Measurements from ENCODE around the gene MIER3.
"Not testable (repeated sequence)": the region's sequence is repeated elsewhere in the genome, so short reads cannot be mapped to it uniquely, and the experiment has no call there.

MIER3 gene, protein sequence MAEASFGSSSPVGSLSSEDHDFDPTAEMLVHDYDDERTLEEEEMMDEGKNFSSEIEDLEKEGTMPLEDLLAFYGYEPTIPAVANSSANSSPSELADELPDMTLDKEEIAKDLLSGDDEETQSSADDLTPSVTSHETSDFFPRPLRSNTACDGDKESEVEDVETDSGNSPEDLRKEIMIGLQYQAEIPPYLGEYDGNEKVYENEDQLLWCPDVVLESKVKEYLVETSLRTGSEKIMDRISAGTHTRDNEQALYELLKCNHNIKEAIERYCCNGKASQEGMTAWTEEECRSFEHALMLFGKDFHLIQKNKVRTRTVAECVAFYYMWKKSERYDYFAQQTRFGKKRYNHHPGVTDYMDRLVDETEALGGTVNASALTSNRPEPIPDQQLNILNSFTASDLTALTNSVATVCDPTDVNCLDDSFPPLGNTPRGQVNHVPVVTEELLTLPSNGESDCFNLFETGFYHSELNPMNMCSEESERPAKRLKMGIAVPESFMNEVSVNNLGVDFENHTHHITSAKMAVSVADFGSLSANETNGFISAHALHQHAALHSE

DNA sequence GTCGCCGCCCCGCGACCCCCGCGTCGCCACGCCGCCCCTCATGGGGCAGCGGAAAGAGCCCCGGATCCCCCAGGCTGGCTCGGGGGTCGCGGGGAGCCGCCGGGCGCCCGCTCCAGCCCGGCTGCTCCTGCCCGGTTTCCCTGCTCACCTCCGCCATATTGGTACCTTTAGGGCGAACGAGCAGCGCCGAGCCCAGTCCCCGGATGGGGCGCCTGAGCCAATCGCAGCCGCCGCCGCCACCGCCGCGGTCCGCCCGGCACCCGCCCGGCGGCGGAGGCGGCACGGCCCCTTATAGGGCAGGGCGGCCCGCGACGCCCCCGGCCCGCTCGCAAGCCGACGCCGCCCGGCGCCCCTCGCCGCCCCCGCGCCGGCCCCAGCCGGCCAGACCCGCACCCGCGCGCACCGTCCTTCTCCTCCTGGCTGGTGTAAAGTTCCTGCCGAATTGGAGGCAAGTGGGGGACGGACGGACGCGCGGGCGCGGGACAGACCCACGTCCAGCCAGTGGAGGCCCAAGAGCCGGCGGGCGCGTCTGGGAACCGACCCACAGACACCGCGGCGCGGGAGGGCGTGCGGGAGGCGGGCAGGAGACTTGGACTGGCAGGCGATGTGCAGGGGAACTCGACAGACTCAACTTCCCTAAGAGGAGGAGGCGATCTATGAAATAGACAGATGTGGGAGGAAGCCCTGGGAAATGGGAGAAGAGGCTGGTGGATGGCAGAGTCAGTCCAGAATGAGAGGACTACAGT, at the start of gene MIER3:
TSS of gene MIER3 (minus strand) at position 178 of the 746 bp plus-strand sequence. CDS start at position 157, 21 bp downstream.
- DNase-seq: peak; percentile 30

DNA sequence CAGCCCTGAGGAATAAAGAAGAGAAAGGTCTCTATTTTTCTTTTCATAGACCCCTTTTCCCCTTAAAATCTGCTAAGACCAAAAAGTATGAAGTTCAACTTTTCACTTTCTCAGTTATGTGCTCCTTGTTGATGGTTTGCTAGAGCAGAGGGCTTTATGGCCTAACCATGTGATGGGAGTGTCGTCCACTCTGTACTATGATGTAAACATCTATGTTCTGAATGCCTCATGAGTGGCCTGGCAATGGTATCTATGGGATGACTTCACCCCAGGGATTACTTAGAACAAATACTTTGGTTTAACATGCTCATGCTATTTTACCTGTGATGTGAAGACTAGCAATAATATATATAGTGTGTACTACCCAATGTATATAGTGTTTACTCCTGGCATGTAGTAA, 43.7 kb upstream of the MIER3 start:
- no peak for DNase-seq

DNA sequence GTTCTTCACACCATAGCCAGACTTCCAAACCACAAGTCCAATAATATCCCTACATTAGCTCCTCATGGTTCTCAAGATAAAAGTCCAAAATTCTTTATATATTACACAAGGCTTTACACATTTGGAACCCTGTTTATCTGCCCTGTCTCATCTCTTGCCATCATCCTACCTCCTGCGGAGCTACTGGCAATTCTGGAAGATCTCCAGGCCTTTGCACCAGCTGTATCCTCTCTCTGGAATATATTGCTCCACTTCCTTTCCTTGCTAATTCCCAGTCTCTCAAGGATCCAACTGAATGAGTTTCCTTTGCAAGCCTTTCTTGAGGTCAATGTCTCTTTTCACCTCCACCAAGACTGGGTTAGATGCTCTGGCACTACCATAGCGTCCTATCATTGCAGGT, 41.3 kb upstream of the MIER3 start:
- no peak for DNase-seq

DNA sequence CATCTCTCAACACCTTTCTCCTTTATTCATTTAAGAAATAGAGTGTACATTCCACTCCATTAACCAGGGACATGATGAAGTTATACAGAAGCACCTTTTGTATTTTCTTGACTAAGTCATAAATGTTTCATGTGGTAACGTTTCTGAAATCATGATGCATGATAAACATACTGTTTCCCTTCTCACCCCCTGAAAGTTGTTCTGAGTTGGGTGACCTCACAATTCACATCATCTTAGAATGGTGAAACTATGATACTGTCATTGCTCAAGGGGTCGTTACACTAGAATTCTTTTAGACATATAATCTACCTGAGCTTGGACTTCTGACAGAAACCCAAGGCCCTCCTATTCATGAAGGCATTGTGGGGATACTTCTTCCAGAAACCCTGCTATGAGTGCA, 37.8 kb upstream of the MIER3 start:
- no peak for DNase-seq

DNA sequence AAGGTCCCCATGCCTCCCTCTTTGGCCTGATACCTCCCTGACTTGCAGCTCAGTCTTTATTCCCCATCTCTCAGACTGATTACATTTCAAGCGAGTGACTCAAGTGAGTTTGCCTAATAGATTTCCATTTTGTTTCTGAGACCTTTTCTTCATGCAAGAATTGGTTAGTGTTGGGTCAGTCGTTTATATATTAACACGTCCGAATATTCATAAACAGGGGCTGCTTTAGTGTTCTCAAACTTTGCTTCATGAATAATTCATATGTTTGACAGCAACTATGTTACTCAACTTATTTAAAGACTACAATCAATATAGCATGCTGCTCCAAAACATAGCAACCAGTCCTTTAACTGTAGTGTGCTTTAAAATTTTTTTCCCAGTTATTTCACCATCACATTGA, 36.6 kb upstream of the MIER3 start:
- no peak for DNase-seq

DNA sequence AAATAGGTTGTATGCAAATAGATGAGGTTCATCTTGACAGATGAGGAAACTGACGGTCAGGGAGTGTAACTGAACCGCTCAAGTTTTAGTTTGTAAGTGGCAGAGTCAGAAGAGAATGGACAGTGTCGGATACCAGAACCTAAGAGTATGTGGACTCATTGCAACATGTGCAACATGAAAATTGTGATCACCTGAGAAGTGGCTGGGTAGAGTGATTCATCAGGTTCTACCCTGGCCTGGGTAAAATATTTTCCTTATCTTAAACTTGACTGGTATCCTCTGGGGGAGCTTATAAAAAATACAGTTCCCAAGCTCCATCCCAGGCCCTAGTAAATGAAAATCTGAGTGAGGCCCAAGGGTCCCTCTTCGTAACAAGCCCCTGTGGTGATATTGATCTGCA, 35.2 kb upstream of the MIER3 start:
- no peak for DNase-seq

DNA sequence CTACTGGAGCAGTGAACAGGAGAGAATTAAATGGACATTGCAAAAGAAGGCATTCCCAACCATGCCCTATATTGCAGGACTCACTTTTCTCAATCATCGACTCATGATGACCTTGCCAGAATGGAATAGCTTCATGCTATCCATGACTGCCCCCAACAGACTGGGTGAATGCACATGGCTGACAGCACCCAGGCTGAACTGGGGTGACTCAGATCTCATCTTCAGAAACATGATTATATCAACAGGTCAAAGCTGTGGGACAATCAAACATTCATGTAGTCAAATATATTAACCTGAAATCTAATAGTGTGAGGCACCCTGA, 34.7 kb upstream of the MIER3 start:
- DNase-seq: no peak

DNA sequence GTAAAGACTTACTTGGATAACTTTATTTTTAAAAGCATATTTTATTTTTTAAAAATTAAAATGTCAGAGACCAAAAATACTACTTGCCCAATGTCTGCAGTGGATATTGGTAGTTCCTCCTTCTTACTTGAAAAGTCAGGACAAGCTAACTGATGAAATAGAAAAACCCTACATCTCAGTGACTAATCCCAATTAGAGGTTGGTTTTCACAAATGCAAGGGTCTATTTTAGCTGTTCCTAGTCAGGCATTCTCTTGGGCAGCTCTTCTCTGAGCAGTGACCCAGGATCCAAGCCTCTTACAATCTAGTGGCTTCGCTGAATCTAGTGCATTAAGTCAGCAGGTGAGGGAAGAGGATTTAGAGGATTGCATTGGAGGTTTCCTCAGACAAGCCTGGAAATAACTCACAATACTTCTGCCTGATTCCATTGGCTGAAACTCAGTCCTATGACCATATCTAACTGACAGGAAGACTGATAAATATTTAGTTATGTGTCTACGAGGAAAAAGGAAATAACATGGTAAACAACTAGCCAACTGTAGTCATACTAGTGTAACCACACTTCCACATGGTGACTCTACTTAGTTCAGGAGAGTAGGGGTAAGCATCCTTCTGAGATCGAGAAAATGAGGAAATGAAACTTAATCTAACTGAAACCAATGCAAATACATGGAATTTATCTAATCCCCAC, 34.2 kb upstream of the MIER3 start:
- DNase-seq: peak; percentile 91

DNA sequence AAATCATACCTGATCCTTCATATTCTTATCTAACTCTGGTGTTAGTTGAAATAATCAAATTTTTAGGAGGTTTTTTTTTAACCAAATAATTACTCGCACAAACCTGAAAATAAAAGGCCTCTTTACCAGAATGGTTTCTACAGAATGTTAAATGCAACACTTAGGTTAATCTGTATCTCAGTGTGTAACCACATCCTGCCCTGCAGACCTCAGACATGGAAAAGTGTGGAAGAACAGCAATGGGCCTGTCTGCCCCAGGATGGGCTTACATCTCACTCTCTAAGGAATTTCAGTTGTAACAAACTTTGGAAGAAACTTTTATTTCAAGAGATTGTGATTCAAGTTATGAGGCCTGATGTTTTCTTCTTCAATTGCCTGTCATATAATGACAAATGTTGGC, 32.5 kb upstream of the MIER3 start:
- no peak for DNase-seq

DNA sequence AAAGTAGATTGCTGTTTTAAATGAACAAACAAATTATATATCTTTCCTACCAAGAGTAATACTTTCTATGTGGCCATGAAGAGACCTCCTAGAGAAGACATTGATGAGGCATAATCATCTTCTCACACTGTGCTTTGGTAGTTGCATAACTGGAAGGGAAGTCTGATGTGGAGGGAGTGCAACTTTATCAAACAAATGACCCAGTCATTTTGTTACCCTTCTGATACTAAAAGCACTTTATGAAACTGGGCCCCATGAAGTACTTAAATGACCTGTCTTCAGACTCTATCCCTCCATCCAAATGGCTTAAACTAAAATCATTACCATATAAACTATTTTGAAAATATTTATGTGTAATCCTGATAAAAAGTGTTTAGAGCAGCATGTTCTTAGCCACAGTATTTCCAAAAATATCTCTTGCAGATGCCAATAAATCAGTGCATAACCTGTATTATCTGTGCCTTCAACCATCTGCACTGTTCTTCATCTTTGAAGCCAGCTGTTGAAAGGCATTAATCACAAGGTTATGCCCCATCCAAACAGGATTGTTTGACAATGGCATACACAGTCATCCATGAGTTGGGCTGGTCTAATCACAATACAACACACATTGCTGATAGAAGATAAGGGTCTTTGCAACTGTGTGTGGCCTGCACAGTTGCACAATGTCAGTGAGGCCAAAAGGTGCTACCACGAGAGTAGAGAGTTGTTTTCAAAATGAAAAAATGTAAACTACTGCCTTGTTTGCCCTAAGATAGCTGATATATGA, 31.9 kb upstream of the MIER3 start:
- DNase-seq: no peak

DNA sequence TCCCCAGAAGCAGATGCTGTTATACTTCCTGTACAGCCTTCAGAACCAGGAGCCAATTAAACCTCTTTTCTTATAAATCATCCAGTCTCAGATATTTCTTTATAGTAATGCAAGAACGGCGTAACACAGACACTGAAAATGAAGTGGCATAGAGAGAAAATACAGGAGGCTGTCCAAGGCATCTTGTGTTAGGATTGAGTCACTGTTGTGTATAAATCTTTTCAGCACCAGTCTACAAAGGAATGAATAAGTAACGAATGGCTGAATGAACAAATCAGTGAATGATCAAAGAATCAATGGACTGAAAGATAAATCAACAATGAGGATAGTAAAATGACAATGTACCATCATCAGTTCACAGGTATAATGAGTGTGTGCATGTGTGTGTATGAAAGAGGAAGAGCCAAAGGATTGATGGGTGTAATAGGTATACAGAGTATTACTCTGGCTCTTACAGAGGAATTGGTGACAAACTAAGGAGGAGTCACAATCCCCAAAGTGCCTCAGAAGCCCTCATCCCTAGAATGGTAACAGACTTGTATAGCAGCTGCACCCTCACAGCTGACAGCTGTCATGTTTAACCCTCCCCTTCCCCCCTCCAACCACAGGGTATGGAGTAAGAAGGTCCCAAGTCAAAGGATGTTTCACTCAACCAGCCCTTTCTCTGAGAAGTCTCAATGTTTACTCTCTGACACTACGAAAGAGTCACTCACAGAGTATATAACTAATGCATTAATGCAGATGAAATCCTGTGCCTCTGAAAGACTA, 29.8 kb upstream of the MIER3 start:
- DNase-seq: peak; percentile 70

DNA sequence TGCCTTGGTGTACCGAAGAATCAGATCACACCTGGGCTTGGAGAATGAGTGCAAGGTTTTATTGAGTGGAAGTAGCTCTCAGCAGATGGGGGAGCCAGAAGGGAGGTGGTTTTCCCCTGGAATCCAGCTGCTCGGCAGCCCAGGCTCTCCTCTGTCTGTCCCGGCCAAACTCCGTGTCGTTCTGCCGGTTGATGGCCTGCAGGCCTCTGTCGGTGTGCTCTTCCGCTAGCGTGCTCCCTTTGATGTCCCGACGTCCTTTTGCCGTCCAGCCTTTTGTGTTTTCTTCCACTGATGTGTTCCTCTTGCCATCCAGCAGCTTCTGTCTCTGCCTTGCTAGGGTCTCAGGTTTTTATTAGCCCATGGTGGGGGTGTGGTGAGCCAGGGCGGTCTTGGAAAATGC, 28.0 kb upstream of the MIER3 start:
- no peak for DNase-seq

DNA sequence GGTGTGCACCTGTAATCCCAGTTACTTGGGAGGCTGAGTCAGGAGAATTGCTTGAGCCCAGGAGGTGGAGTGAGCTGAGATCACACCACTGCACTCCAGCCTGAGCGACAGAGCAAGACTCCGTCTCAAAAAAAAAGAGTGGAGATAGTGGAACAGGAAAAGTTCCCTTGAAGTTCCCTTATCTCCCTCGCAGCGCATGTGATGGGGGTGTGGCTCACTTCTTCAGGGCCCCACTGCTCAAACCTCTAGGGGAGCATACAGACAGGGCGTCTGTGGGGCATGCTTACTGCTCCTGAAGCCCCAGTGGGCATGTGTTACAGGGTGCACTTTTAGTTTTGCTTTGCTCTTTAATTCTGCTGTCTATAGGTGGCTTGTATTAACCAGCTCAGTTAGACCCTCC, 27.6 kb upstream of the MIER3 start:
- DNase-seq: not testable (repeated sequence)

DNA sequence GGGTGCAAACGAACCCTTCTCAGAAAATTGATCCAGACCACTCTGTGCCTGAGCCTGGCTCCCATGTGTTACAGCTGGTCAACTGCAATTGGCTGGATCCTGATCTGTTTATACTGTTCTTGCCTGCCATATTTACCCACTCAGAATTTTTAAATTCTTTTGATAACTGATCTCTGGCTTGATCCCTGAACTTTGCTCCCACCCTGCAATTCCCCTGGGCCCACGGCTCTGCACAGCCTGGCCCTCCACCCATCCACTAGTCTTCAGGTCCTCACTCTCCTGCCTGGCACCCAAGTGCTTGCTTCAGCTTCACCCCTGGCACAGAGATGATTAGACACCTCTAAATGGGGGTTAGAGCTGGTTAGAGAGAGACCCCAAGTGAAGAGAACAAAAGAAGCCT, 25.9 kb upstream of the MIER3 start:
- DNase-seq: no peak

DNA sequence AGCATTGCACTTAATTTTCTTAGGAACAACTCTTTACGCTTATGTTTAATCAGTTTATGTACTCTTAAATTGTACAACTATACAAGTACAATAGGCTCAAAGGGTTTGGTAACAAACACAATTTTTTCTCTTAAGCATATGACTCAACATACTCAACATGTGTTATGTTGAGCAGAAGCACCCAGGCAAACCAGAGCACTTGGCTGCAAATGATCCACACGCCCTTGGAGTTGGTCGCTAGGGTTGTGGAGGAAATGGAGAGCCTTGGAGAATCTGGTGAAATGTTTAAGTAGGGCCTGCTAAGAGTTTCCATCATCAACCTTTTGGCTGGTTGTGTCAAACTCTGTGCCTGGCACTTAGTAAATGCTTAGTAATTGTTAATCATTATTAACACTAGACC, 25.1 kb upstream of the MIER3 start:
- DNase-seq: no peak

DNA sequence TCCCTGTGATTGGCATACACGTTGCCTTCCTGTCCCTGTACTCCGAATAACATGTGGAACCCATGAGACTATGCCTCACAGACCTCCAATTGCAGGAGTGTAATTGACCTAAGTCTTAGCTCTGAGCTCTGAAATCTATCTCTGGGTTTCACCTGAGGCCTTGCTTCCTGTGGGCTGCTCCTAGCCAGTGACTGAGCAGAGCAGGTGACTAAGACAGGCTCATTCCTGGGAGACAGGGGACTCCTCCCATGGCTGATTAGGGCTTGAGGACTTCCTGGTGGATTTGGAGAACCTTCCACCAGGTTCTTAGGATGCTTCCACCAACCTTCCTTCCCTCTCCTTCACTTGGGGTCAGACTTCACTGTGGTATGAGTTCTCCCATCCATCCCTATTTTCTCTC, 22.3 kb upstream of the MIER3 start:
- DNase-seq: no peak

DNA sequence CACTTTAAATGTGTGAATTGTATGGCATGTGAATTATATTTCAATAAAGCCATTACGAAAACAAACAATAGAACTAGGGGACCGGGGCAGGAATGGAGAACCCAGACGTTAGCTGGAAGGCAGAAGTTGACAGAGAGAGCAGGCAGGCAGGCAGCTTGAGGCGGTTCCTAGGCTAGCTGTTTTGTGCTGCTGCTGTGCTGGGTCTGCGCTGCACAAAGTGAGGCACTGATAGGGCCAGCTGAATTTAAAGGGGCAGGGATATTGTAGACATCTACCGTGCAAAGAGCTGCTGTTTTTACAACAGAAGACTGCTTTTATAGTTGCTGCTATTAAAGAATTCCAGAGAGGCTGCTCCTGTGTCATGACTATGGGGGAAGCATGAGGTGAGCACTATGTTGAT, 21.6 kb upstream of the MIER3 start:
- DNase-seq: no peak

DNA sequence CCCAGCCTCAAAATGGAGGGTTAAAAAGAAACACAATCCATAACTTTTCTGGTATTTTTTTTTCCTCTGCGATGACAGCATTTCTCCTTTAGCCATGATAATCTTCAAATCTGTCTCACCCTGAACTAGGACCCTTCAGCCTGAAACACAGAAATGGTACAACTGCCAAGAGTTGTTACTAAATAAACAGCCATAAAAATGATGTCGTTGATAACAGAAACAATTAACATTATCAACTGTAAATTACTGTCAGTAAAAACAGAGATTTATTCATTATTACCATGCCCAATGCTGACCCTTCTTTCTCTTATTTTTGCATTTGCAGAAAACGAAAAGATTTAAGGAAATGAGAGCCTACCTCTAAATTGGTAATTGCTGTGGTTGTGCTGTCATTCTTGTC, 19.4 kb upstream of the MIER3 start:
- no peak for DNase-seq

DNA sequence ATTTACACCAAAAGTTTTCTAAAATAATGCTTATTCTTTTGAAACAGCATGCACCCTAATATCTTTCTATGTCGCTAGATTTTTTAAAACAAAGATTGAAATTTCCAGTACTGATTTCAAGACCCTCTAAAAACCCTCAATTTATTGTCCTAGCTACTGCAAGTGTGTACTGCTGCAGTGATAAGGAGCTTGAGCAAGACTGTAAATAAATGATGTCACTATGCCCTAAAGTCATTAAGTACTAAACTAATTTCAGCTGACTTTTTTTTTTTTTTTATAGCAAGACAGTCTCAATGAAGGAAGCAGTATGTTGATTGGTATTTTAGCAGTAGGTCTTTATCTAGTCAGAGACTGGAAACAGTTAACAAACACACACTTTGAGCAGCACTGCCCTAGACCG, 12.2 kb upstream of the MIER3 start:
- DNase-seq: no peak

DNA sequence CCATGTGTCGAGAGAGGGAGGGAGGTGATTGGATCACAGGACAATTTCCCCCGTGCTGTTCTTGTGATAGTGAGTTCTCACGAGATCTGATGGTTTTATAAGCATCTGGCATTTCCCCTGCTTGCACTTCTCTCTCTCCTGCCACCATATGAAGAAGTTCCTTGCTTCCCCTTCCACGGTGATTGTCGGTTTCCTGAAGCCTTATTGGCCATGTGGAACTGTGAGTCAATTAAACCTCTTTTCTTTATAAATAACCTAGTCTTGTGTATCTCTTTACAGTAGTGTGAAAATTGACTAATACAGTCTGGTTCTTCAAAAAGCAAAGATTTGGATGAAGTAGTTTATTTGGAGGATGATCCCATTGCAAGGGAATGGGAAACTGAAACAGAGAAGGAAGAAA, 11.3 kb upstream of the MIER3 start:
- DNase-seq: peak; percentile 55

DNA sequence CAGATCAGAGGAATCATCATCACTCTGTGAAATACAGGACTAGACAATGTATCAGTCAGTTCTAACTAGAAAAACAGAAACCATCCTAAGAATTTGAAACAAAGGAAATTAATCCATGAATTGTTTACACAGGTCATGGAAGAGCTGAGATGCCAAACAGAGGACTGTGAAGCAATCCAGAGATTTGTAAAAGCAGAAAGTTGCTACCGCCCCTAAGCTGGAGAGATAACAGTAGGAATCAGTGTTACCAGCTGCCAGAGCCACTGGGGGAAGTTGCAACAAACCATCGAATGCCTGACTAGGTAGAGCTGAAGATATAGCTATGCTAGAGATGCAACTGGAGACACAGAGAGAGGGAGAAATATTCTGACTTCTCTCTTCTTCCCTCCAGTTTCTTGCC, 10.4 kb upstream of the MIER3 start:
- no peak for DNase-seq

DNA sequence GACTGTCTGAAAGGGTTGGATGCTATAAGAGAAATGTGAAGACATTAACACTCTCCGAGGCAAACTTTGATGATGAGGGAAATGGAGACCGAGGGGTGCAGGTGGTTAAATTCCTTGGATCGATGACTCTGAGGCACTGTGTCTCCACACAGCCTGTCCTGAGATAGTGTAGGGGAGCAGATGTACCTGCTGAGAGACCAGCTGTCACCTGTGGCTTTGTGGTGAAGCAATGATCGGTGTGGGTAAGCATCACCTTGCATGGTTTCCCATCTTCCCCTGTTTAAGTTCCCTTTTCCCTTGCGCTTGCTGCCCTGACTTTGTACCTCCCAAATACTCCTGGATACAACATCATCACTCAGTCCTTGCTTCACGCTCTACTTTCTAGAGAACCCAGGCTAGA, 9.8 kb upstream of the MIER3 start:
- no peak for DNase-seq
